Right ventricle myocardium inferior (tissue), 1 donor: Measurements from ENCODE around the gene NEK6. TPM values are rescaled to one million over a fixed set of nuclear protein-coding genes. Genes with fewer than 3 reads are reported as not detected.

ENCODE experiments used
- ATAC-seq: fragments of 200-7000 bp; cut with Tn5 transposase; one replicate; pipeline ENCODE4 v1.9.1; 2020; ENCODE audit warnings: mild to moderate bottlenecking, moderate library complexity
- DNase-seq: peaks from one replicate; pipeline ENCODE4 v3.0.0; 2021; ENCODE audit errors: missing footprints
- intact Hi-C: fragments of 100-400 bp; cut with DNase I; formaldehyde crosslinking; loops from one replicate; pipeline ENCODE4 v1.11.0; 2022
- total RNA-seq: library from RNA; stranded (reverse); fragmentation: NEBNext Ultra II Directional; extraction: Animal tissue kit (Norgen Biotek cat#: 25700); gene quantifications from one replicate; pipeline ENCODE4 v1.2.1, GENCODE V29; 2021
- donor health status: DM: no; HTN: yes; CAD: no; lungs with severe emphysema.

NEK6 gene
- total RNA-seq, 1 donor from 2014 or later: 10.5 TPM

- intact Hi-C loops: no loop called here
- ATAC-seq: no peak
- no peak for DNase-seq
Measured at GRCh38 chr9:124302921-124303320, 45.2 kb downstream of the NEK6 start.

GRCh38 chr9:124303762-124304161, 46.0 kb downstream of the NEK6 start:
- no peak for DNase-seq
- ATAC-seq: no peak
- intact Hi-C loops: no loop called here

DNA sequence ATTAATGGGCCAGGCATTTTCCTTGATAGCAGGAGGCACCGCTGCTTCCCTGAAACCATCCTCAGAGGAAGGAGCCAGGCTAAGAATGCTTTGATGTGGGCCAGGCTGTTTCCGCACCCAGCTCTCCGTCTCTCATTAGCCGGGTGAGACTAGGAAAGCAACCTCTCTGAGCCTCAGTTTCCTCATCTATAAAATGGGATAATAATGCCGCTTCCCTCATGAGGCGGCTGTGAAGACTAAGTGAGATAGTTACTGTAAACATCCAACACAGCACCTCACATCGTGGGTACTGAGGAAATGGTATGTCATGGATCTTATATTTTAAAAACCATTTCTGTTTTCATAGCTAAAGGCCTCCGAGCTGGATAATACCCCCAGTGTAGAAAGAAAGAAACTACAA, 46.5 kb downstream of the NEK6 start:
- DNase-seq: no peak
- ATAC-seq: no peak
- intact Hi-C loops: no loop called here

- intact Hi-C loops: no loop called here
- ATAC-seq (no peak), DNase-seq (peak; percentile 53)
Measured at GRCh38 chr9:124306098-124306735, 48.5 kb downstream of the NEK6 start.

GRCh38 chr9:124307379-124308030, 49.8 kb downstream of the NEK6 start:
- ATAC-seq (no peak), DNase-seq (no peak)
- intact Hi-C loops: no loop called here

DNA sequence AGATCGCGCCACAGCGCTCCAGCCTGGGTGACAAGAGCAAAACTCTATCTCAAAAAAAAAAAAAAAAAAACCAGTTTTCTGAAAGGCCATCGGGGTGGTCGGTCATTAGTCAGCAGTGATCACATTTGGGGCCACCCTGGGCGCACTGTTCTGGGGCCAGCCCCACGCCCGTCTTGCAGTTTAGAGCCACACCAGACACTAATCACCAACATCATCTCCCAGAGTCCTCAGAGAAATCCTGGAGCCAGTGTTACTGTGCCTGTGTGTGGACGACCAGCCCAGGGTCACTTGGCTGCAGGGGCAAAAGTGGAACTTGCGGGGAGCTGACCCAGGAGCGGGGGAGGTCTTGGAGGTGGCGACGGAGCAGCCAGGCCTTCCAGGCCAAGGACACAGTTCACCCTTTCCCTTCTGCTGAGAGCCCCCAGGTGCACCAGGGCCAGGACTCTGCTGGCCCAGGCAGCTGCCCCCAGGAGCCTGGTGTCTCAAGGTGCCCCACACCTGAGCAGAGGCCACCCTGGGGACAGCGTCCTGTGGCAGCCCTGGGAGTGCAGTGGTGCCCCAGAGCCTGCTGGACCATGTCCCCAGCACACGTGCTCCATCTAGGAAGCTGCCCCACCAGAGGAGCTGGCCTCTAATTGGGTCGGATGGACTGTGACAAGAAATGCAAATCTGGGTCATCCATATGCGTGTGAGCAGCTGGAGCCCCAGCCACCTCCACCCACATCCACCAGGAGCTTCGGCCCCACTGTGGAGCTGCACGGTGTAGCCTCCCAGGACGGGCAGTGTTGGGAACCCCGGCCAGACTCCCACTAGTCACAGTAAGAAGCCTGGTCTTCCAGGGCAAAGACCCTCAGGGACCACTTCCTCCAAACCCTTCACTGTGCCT, 51.1 kb downstream of the NEK6 start:
- intact Hi-C loops: no loop called here
- ATAC-seq (no peak), DNase-seq (no peak)

GRCh38 chr9:124309667-124310084, 51.9 kb downstream of the NEK6 start:
- intact Hi-C loops: no loop called here
- no peak for DNase-seq
- peak; percentile 35 for ATAC-seq

- DNase-seq (no peak), ATAC-seq (no peak)
- intact Hi-C loops: no loop called here
Measured at GRCh38 chr9:124311283-124311682, 53.5 kb downstream of the NEK6 start.

DNA sequence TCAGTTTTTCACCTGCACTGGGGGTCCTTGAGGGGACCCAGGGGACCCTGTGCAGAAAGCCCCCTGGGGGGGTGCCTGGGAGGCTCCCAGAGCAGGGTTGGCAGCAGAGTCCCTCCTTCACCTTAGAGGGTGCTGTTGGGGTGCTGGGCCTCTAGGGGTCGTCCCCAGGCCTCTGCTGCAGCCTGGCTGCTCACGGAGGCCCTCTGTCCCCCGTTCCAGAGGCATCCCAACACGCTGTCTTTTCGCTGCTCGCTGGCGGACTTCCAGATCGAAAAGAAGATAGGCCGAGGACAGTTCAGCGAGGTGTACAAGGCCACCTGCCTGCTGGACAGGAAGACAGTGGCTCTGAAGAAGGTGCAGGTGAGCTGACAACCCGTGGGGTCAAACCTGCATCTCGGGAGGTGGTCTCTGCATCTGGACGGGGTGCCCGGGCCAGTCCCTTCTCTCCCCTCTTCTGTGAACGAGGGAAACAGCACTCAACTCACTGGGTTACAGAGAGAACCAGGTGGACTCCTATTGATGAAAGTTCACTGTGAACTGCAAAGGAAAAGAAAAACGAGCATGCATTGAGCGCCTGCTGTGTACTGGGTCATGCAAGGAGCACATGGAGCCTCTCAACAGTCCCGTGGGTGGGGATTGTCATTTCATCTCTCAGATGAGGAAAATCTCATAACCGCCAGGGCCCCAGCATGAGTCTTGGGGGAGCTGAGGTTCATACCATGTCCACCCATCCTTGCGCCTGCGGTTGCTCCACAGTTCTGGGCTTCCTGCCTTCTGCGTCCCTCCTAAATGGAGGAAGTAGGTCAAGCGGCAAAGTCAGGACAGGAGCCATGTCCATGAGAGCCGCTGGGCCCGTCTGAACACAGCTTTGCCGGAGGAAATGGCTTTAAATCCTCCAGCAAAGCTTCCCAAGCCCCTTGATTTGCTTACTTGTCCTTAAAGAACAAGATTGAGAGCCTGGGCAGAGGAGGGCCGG, 54.8 kb downstream of the NEK6 start:
- no peak for ATAC-seq
- intact Hi-C loops: no loop called here
- DNase-seq: no peak

DNA sequence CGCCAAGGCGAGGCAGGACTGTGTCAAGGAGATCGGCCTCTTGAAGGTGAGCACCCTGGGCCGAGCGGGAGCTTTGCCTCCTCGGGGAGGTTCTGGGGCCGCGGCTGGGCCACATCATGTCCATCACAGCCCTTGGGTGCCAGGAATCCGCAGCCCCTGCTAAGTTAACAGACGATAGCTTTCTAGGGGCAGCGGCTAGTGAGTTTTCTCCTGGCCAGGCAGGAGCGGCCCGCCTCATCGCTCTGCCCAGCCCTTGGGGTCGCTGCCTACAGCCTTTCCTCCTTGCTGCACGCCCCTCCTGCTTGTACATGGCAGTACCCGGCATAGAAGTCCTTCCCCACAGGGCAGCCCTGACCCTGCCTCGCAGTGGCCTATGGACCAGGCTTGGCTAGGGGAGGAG, 56.2 kb downstream of the NEK6 start:
- intact Hi-C loops: no loop called here
- ATAC-seq: no peak
- DNase-seq: no peak

- ATAC-seq (no peak), DNase-seq (no peak)
- intact Hi-C loops: no loop called here
Measured at GRCh38 chr9:124315882-124316281, 58.1 kb downstream of the NEK6 start.

DNA sequence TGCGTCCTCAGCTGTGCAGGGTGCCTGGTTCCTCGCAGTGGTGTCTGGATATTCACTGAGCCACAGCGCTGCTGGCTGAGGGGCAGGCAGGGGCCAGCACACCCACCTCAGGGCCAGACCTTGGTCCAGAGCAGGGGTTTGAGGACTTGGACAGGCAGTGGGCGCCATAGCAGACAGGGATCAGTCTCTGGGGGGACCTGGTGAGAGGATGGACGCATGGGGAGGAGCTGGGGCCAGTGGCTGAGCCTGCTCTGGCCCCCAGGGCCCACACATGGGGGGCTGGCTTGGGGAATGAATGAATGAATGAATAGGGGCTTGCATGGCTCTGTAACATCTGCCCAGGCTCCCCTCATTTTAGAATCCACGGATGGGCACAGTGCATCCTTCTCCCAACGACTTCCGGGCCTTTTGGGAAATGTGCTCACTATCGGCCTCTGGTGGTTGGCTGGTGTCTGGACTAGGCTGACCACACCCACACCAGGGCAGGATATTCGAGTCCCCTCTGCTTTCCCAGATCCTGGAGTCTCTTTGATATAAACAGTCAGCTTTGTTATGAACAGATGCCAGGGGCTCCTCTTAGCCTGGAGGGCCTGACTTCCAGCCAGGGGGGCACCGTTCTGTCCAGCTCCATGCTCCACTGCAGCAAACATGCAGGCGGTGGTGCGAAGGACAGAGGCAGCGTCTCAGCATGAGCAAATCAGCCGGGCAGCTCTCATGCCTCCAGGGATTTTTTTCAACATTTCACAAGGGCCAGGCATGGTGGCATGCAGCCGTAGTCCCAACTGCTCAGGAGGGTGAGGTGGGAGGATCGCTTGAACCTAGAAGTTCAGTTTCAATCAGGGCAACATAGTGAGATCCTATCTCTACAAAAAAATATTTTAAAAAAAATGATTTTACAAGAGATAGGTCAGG, 62.6 kb downstream of the NEK6 start:
- ATAC-seq (peak; percentile 89), DNase-seq (no peak)
- intact Hi-C loops: loop anchor here (5.0 kb wide), 2 partner anchors 63 to 193 kb away; partner anchors contain the start of gene NEK6

GRCh38 chr9:124321416-124321815, 63.7 kb downstream of the NEK6 start:
- DNase-seq (peak; percentile 45), ATAC-seq (no peak)
- intact Hi-C loops: loop anchor here (5.0 kb wide), 2 partner anchors 64 to 194 kb away; partner anchors contain the start of gene NEK6

GRCh38 chr9:124321935-124322334, 64.2 kb downstream of the NEK6 start:
- ATAC-seq (no peak), DNase-seq (no peak)
- intact Hi-C loops: loop anchor here (5.0 kb wide), 2 partner anchors 65 to 195 kb away; partner anchors contain the start of gene NEK6

DNA sequence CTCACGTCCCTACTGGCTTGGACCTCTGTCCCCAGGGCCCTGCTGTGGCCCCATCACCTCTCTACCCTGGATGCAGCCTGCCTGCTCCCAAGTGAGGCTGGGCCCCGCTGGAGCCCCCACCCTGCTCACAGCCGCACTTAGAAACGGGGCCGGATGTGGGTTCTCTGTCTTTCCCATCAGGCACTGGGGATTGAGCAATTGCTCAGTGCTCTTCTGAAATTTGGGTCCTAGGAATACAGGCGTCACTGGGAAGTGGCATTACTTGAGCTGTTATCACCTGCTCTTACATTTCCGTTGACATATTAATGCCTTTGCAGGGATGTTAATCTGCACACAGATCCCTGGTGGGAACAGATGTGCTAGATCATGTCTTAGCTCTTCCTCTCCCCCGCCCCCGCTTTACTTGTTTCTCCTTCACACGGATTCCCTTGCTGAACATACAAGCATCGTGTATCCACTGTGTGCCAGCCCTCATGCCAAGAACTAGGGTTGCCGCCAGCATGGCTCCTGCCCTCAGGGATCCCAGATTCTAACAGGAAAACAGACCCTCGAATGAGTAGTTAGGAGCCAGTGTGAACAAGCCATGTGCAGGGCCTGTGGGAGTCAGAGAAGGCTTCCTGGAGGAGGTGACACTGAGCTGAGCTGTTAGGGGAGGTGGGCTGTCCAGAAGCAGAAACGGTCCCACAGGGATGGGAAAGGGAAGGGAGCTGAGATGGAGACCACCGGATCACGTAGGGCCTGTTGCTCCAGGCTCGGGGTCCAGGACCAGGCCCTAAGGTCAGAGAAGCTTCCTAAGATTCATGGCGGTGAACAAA, 65.1 kb downstream of the NEK6 start:
- no peak for ATAC-seq
- intact Hi-C loops: loop anchor here (5.0 kb wide), 2 partner anchors 66 to 196 kb away; partner anchors contain the start of gene NEK6
- no peak for DNase-seq

GRCh38 chr9:124323904-124324303, 66.2 kb downstream of the NEK6 start:
- intact Hi-C loops: loop anchor here (5.0 kb wide), 2 partner anchors 67 to 197 kb away; partner anchors contain the start of gene NEK6
- no peak for ATAC-seq
- no peak for DNase-seq

- ATAC-seq: no peak
- no peak for DNase-seq
- intact Hi-C loops: no loop called here
Measured at GRCh38 chr9:124325816-124326215, 68.1 kb downstream of the NEK6 start.
